ENCODE data around the gene POLR2M.

Gene POLR2M

GRCh38 chr15:57684491-57685151, 21.9 kb upstream of the POLR2M start:
- Histone ChIP-seq H3K9me3 (replicated peaks in 1 of 2; ENCODE audit: control insufficient read depth in 2 of 2, insufficient read depth in 1 of 2, low read depth in 1 of 2, low read length in 2 of 2) (no peaks in the 10 kb centered on the region), H2BK12ac (ENCODE audit: low read length) (no peak overlapping the region), H3K9ac (ENCODE audit: low read depth, low read length, poor library complexity) (no peak overlapping the region), H2AK5ac (ENCODE audit: low read depth, low read length) (no peak overlapping the region), H2AFZ (ENCODE audit: low read length) (no peak overlapping the region), H3K4me2 (ENCODE audit: insufficient read depth, low read length, poor library complexity, severe bottlenecking) (no peak overlapping the region), H4K8ac (ENCODE audit: low read depth, low read length) (no peak overlapping the region), H3K23ac (ENCODE audit: low read depth, low read length, poor library complexity) (no peak overlapping the region), H3K27me3 (ENCODE audit: control insufficient read depth in 3 of 3, insufficient read depth in 3 of 3, low read depth in 1 of 3, low read length in 3 of 3) (peaks cover 0 to 25% (median 0%) of the 10 kb centered on the region in 3 experiments), H3K4me1 (ENCODE audit: control insufficient read depth in 2 of 2, insufficient read depth in 1 of 2, low read depth in 1 of 2, low read length in 2 of 2) (no peaks in the 10 kb centered on the region), H4K91ac (ENCODE audit: low read depth, low read length, poor library complexity) (no peak overlapping the region), H3K4ac (ENCODE audit: low read length) (no peak overlapping the region), H2BK15ac (ENCODE audit: low read length) (no peak overlapping the region), H3K27ac (replicated peaks; ENCODE audit: low read length) (no peak overlapping the region), H3K14ac (ENCODE audit: low read length) (no peak overlapping the region), H3K4me3 (ENCODE audit: low read length in 2 of 2) (no peak overlapping the region), H3K79me1 (ENCODE audit: low read depth, low read length) (no peaks in the 10 kb centered on the region), H2BK120ac (ENCODE audit: low read depth, low read length) (no peak overlapping the region), H3K36me3 (replicated peaks in 1 of 2; ENCODE audit: control insufficient read depth in 2 of 2, insufficient read depth in 2 of 2, low read length in 2 of 2) (no peaks in the 10 kb centered on the region), H2BK5ac (ENCODE audit: low read length) (no peak overlapping the region), H3K18ac (ENCODE audit: low read length) (no peak overlapping the region)
- no CpG with 5 or more reads among the region's 8 CpGs for WGBS, 2 donors (ENCODE audit: extremely low coverage in 2 of 2, insufficient read length in 2 of 2, insufficient replicate concordance in 1 of 2)
- no peak for DNase-seq (ENCODE audit: low spot score)

- WGBS, 2 donors (ENCODE audit: extremely low coverage in 2 of 2, insufficient read length in 2 of 2, insufficient replicate concordance in 1 of 2), result no CpG with 5 or more reads among the region's 7 CpGs
- no peak for DNase-seq (ENCODE audit: low spot score)
- peaks cover 0 to 25% (median 0%) of the 10 kb centered on the region in 3 experiments for H3K27me3 ChIP-seq (ENCODE audit: control insufficient read depth in 3 of 3, insufficient read depth in 3 of 3, low read depth in 1 of 3, low read length in 3 of 3)
- H2AK5ac ChIP-seq (ENCODE audit: low read depth, low read length), result no peak overlapping the region
- no peaks in the 10 kb centered on the region for H3K9me3 ChIP-seq (replicated peaks in 1 of 2; ENCODE audit: control insufficient read depth in 2 of 2, insufficient read depth in 1 of 2, low read depth in 1 of 2, low read length in 2 of 2)
- H3K4me1 ChIP-seq (ENCODE audit: control insufficient read depth in 2 of 2, insufficient read depth in 1 of 2, low read depth in 1 of 2, low read length in 2 of 2), result no peaks in the 10 kb centered on the region
- H2BK12ac ChIP-seq (ENCODE audit: low read length), result no peak overlapping the region
- no peak overlapping the region for H3K14ac ChIP-seq (ENCODE audit: low read length)
- H3K4me2 ChIP-seq (ENCODE audit: insufficient read depth, low read length, poor library complexity, severe bottlenecking), result no peak overlapping the region
- no peak overlapping the region for H2BK5ac ChIP-seq (ENCODE audit: low read length)
- H2AFZ ChIP-seq (ENCODE audit: low read length), result peak overlapping the region; percentile 29
- H3K27ac ChIP-seq (replicated peaks; ENCODE audit: low read length), result no peak overlapping the region
- no peaks in the 10 kb centered on the region for H3K79me1 ChIP-seq (ENCODE audit: low read depth, low read length)
- no peak overlapping the region for H2BK120ac ChIP-seq (ENCODE audit: low read depth, low read length)
- no peak overlapping the region for H4K91ac ChIP-seq (ENCODE audit: low read depth, low read length, poor library complexity)
- H3K23ac ChIP-seq (ENCODE audit: low read depth, low read length, poor library complexity), result no peak overlapping the region
- H4K8ac ChIP-seq (ENCODE audit: low read depth, low read length), result no peak overlapping the region
- H3K4ac ChIP-seq (ENCODE audit: low read length), result no peak overlapping the region
- H3K9ac ChIP-seq (ENCODE audit: low read depth, low read length, poor library complexity), result no peak overlapping the region
- H3K4me3 ChIP-seq (ENCODE audit: low read length in 2 of 2), result no peak overlapping the region
- no peaks in the 10 kb centered on the region for H3K36me3 ChIP-seq (replicated peaks in 1 of 2; ENCODE audit: control insufficient read depth in 2 of 2, insufficient read depth in 2 of 2, low read length in 2 of 2)
- no peak overlapping the region for H2BK15ac ChIP-seq (ENCODE audit: low read length)
- H3K18ac ChIP-seq (ENCODE audit: low read length), result no peak overlapping the region
Measured at GRCh38 chr15:57685306-57686095, 21.0 kb upstream of the POLR2M start.

- Histone ChIP-seq H3K27ac (replicated peaks; ENCODE audit: low read length) (no peak overlapping the region), H3K9me3 (replicated peaks in 1 of 2; ENCODE audit: control insufficient read depth in 2 of 2, insufficient read depth in 1 of 2, low read depth in 1 of 2, low read length in 2 of 2) (no peaks in the 10 kb centered on the region), H2BK120ac (ENCODE audit: low read depth, low read length) (no peak overlapping the region), H2BK12ac (ENCODE audit: low read length) (no peak overlapping the region), H3K4ac (ENCODE audit: low read length) (no peak overlapping the region), H3K18ac (ENCODE audit: low read length) (no peak overlapping the region), H3K79me1 (ENCODE audit: low read depth, low read length) (no peaks in the 10 kb centered on the region), H3K23ac (ENCODE audit: low read depth, low read length, poor library complexity) (no peak overlapping the region), H3K14ac (ENCODE audit: low read length) (no peak overlapping the region), H4K8ac (ENCODE audit: low read depth, low read length) (no peak overlapping the region), H3K4me3 (ENCODE audit: low read length in 2 of 2) (no peak overlapping the region), H2BK15ac (ENCODE audit: low read length) (no peak overlapping the region), H3K9ac (ENCODE audit: low read depth, low read length, poor library complexity) (no peak overlapping the region), H3K4me1 (ENCODE audit: control insufficient read depth in 2 of 2, insufficient read depth in 1 of 2, low read depth in 1 of 2, low read length in 2 of 2) (no peaks in the 10 kb centered on the region), H3K4me2 (ENCODE audit: insufficient read depth, low read length, poor library complexity, severe bottlenecking) (no peak overlapping the region), H2AFZ (ENCODE audit: low read length) (no peak overlapping the region), H2BK5ac (ENCODE audit: low read length) (no peak overlapping the region), H3K36me3 (replicated peaks in 1 of 2; ENCODE audit: control insufficient read depth in 2 of 2, insufficient read depth in 2 of 2, low read length in 2 of 2) (no peaks in the 10 kb centered on the region), H3K27me3 (ENCODE audit: control insufficient read depth in 3 of 3, insufficient read depth in 3 of 3, low read depth in 1 of 3, low read length in 3 of 3) (peaks cover 0 to 25% (median 0%) of the 10 kb centered on the region in 3 experiments), H4K91ac (ENCODE audit: low read depth, low read length, poor library complexity) (no peak overlapping the region), H2AK5ac (ENCODE audit: low read depth, low read length) (no peak overlapping the region)
- DNase-seq (ENCODE audit: low spot score), result no peak
- 100% methylated on average over 1 of the region's 4 CpGs; no CpG with 5 or more reads in 1 of the 2 donors for WGBS, 2 donors (ENCODE audit: extremely low coverage in 2 of 2, insufficient read length in 2 of 2, insufficient replicate concordance in 1 of 2)
Measured at GRCh38 chr15:57686657-57687056, 19.9 kb upstream of the POLR2M start.

GRCh38 chr15:57690341-57690966, 16.1 kb upstream of the POLR2M start:
- no peaks in the 10 kb centered on the region for H3K36me3 ChIP-seq (replicated peaks in 1 of 2; ENCODE audit: control insufficient read depth in 2 of 2, insufficient read depth in 2 of 2, low read length in 2 of 2)
- no peak overlapping the region for H3K4ac ChIP-seq (ENCODE audit: low read length)
- no peak overlapping the region for H3K9ac ChIP-seq (ENCODE audit: low read depth, low read length, poor library complexity)
- H3K18ac ChIP-seq (ENCODE audit: low read length), result no peak overlapping the region
- H2AFZ ChIP-seq (ENCODE audit: low read length), result no peak overlapping the region
- H4K8ac ChIP-seq (ENCODE audit: low read depth, low read length), result no peak overlapping the region
- no peak overlapping the region for H2AK5ac ChIP-seq (ENCODE audit: low read depth, low read length)
- no peak overlapping the region for H3K23ac ChIP-seq (ENCODE audit: low read depth, low read length, poor library complexity)
- H4K91ac ChIP-seq (ENCODE audit: low read depth, low read length, poor library complexity), result no peak overlapping the region
- no peak overlapping the region for H3K4me3 ChIP-seq (ENCODE audit: low read length in 2 of 2)
- H3K9me3 ChIP-seq (replicated peaks in 1 of 2; ENCODE audit: control insufficient read depth in 2 of 2, insufficient read depth in 1 of 2, low read depth in 1 of 2, low read length in 2 of 2), result no peaks in the 10 kb centered on the region
- H2BK15ac ChIP-seq (ENCODE audit: low read length), result no peak overlapping the region
- no peak overlapping the region for H2BK5ac ChIP-seq (ENCODE audit: low read length)
- H3K4me1 ChIP-seq (ENCODE audit: control insufficient read depth in 2 of 2, insufficient read depth in 1 of 2, low read depth in 1 of 2, low read length in 2 of 2), result no peaks in the 10 kb centered on the region
- no peak overlapping the region for H2BK120ac ChIP-seq (ENCODE audit: low read depth, low read length)
- H3K27ac ChIP-seq (replicated peaks; ENCODE audit: low read length), result no peak overlapping the region
- no peaks in the 10 kb centered on the region for H3K79me1 ChIP-seq (ENCODE audit: low read depth, low read length)
- WGBS, 2 donors (ENCODE audit: extremely low coverage in 2 of 2, insufficient read length in 2 of 2, insufficient replicate concordance in 1 of 2), result no CpG with 5 or more reads among the region's 6 CpGs
- no peak overlapping the region for H3K14ac ChIP-seq (ENCODE audit: low read length)
- no peak overlapping the region for H2BK12ac ChIP-seq (ENCODE audit: low read length)
- DNase-seq (ENCODE audit: low spot score), result no peak
- H3K4me2 ChIP-seq (ENCODE audit: insufficient read depth, low read length, poor library complexity, severe bottlenecking), result no peak overlapping the region
- H3K27me3 ChIP-seq (ENCODE audit: control insufficient read depth in 3 of 3, insufficient read depth in 3 of 3, low read depth in 1 of 3, low read length in 3 of 3), result peaks cover 0 to 5% (median 0%) of the 10 kb centered on the region in 3 experiments
